ENCODE measurements around the gene ESAM. TPM values are rescaled to one million over a fixed set of nuclear protein-coding genes. Genes with fewer than 3 reads are reported as not detected.
A peak's percentile ranks its signal among the peaks of the same experiment; 100 is the strongest.

The ESAM gene
- total and polyA plus RNA-seq, 10 of the 15 experiments (the other 5 are each of a cell fraction or from before 2014, with no cell fraction given) = 2.7 to 43.6 (median 19.5) TPM

GRCh38 chr11:124791626-124792341 lies 29.7 kb upstream of the ESAM start:
- Histone ChIP-seq H3K27ac (ENCODE audit: control insufficient read depth, insufficient read depth) (peak overlapping the region; percentile 15; the same call in 1 of the 2 replicates), H3K4me2 (ENCODE audit: control insufficient read depth, insufficient read depth) (peak overlapping the region; percentile 63), H4K20me1 (ENCODE audit: control insufficient read depth, insufficient read depth) (no peaks in the 10 kb centered on the region), H3K4me1 (ENCODE audit: control insufficient read depth, insufficient read depth, low read length) (peaks cover 12% of the 10 kb centered on the region), H3K9me3 (replicated peaks; ENCODE audit: control insufficient read depth, insufficient read depth, low read length) (no peaks in the 10 kb centered on the region), H3K4me3 (no peak overlapping the region), H3K79me2 (ENCODE audit: control insufficient read depth, insufficient read depth, low read length) (peaks cover 78% of the 10 kb centered on the region), H3K27me3 (replicated peaks in 1 of 2; ENCODE audit: control insufficient read depth in 2 of 2, insufficient read depth in 2 of 2, low read length in 1 of 2) (no peaks in the 10 kb centered on the region), H3K9ac (ENCODE audit: control insufficient read depth, insufficient read depth, low read length) (no peak overlapping the region), H2AFZ (ENCODE audit: control insufficient read depth, low read depth, low read length) (no peak overlapping the region), H3K36me3 (ENCODE audit: control insufficient read depth in 2 of 2, insufficient read depth in 2 of 2, low read length in 1 of 2) (no peaks in the 10 kb centered on the region)
- ATAC-seq (peak; percentile 65), DNase-seq (ENCODE audit: low read depth, low spot score) (no peak), FAIRE-seq (no peak)
- in situ Hi-C loops (cut with MboI) = no loop called here
- no peak for TF ChIP-seq KDM1A (IDR thresholded peaks at IDR 0.05; ENCODE audit: borderline replicate concordance)
- peak; percentile 66 for TF ChIP-seq RUNX3 (IDR thresholded peaks at IDR 0.05; ENCODE audit: low read length)
- TF ChIP-seq CREB1 (IDR thresholded peaks at IDR 0.05; ENCODE audit: low read depth) = peak; percentile 46; the same call in 1 of the 2 replicates
- no peak for TF ChIP-seq NR2C2 (IDR thresholded peaks at IDR 0.05; ENCODE audit: borderline replicate concordance, control insufficient read depth, insufficient read length, low read depth)
- POLR2A ChIA-PET = interaction anchor here (0.6 to 1.0 kb wide), 2 partner anchors 12 to 118 kb away, joined by 3 read pairs; partner anchors contain the start of gene SPA17
- SMC1A ChIA-PET (ENCODE audit: uncharacterized antibody, unreplicated experiment) = interaction anchor here (1.3 to 8.4 kb wide), 4 partner anchors 27 to 121 kb away, joined by 3 to 83 read pairs (median 12); no protein-coding TSS in a partner anchor
- WGBS (ENCODE audit: insufficient coverage, insufficient replicate concordance, low lambda C conversion rate, missing lambda C conversion rate) = 39% methylated on average over 4 of the region's 4 CpGs
- BruUV-seq (replicated peaks) = no TSS peak
- intact Hi-C loops (cut with micrococcal nuclease; ENCODE audit: unreplicated experiment) = no loop called here
- CTCF ChIA-PET = interaction anchor here (1.1 to 11.5 kb wide), 7 partner anchors 9 to 150 kb away, joined by 3 to 272 read pairs (median 29); partner anchors contain the start of gene ESAM
- RAD21 ChIA-PET (ENCODE audit: unreplicated experiment) = interaction anchor here (1.0 to 7.1 kb wide), 6 partner anchors 28 to 121 kb away, joined by 3 to 56 read pairs (median 6); partner anchors contain the start of genes ESAM, SIAE and SPA17

- ATAC-seq (no peak), FAIRE-seq (no peak), DNase-seq (ENCODE audit: low read depth, low spot score) (no peak)
- in situ Hi-C loops (cut with MboI) = no loop called here
- SMC1A ChIA-PET (ENCODE audit: uncharacterized antibody, unreplicated experiment) = interaction anchor here (0.7 to 2.9 kb wide), 4 partner anchors 9 to 119 kb away, joined by 3 to 14 read pairs (median 4); no protein-coding TSS in a partner anchor
- Histone ChIP-seq H3K27ac (ENCODE audit: control insufficient read depth, insufficient read depth) (no peak overlapping the region), H3K4me2 (ENCODE audit: control insufficient read depth, insufficient read depth) (no peak overlapping the region), H3K9me3 (replicated peaks; ENCODE audit: control insufficient read depth, insufficient read depth, low read length) (no peaks in the 10 kb centered on the region), H2AFZ (ENCODE audit: control insufficient read depth, low read depth, low read length) (no peak overlapping the region), H3K36me3 (ENCODE audit: control insufficient read depth in 2 of 2, insufficient read depth in 2 of 2, low read length in 1 of 2) (no peaks in the 10 kb centered on the region), H3K4me1 (ENCODE audit: control insufficient read depth, insufficient read depth, low read length) (peaks cover 12% of the 10 kb centered on the region), H3K79me2 (ENCODE audit: control insufficient read depth, insufficient read depth, low read length) (peaks cover 47% of the 10 kb centered on the region), H3K9ac (ENCODE audit: control insufficient read depth, insufficient read depth, low read length) (no peak overlapping the region), H3K27me3 (replicated peaks in 1 of 2; ENCODE audit: control insufficient read depth in 2 of 2, insufficient read depth in 2 of 2, low read length in 1 of 2) (no peaks in the 10 kb centered on the region), H3K4me3 (no peak overlapping the region), H4K20me1 (ENCODE audit: control insufficient read depth, insufficient read depth) (no peaks in the 10 kb centered on the region)
- RAD21 ChIA-PET (ENCODE audit: unreplicated experiment) = interaction anchor here (1.2 kb wide), 1 partner anchor 16 kb away, joined by 3 read pairs; no protein-coding TSS in a partner anchor
- POLR2A ChIA-PET = interaction anchor here (1.0 kb wide), 1 partner anchor 119 kb away, joined by 3 read pairs; no protein-coding TSS in a partner anchor
- BruUV-seq (replicated peaks) = no TSS peak
- CTCF ChIA-PET = interaction anchor here (0.9 to 2.7 kb wide), 7 partner anchors 9 to 145 kb away, joined by 3 to 16 read pairs (median 3); no protein-coding TSS in a partner anchor
- intact Hi-C loops (cut with micrococcal nuclease; ENCODE audit: unreplicated experiment) = no loop called here
- TF ChIP-seq CBX5 (IDR thresholded peaks at IDR 0.05; ENCODE audit: low read depth) (no peak), NR2F1 (conservative IDR thresholded peaks at IDR 0.05) (no peak), TCF3 (IDR thresholded peaks at IDR 0.05; ENCODE audit: borderline replicate concordance, insufficient read depth, low read depth, low read length) (no peak), BCL11A (IDR thresholded peaks at IDR 0.05; ENCODE audit: low read depth, low read length) (no peak), ELK1 (IDR thresholded peaks at IDR 0.05; ENCODE audit: low read depth, low read length) (no peak), NFYB (IDR thresholded peaks at IDR 0.05; ENCODE audit: insufficient read depth, low read depth, low read length) (no peak), MYC (IDR thresholded peaks at IDR 0.05; ENCODE audit: insufficient read depth, insufficient read length, insufficient replicate concordance, low read length, severe bottlenecking) (no peak), PML (IDR thresholded peaks at IDR 0.05; ENCODE audit: low read length) (no peak), ESRRA (IDR thresholded peaks at IDR 0.05; ENCODE audit: low read length) (no peak), TCF12 (IDR thresholded peaks at IDR 0.05; ENCODE audit: low read depth, low read length) (no peak), WRNIP1 (IDR thresholded peaks at IDR 0.05; ENCODE audit: borderline replicate concordance, low read depth, low read length) (no peak), SPI1 (IDR thresholded peaks at IDR 0.05; ENCODE audit: borderline replicate concordance, insufficient read depth, low read depth, low read length) (no peak), SMARCA5 (IDR thresholded peaks at IDR 0.05) (no peak)
These were observed 26.4 kb upstream of the ESAM start for GRCh38 chr11:124788521-124788920.

All from GM12878 (cell line).